ENCODE measurements around the gene ZBTB33.

Gene ZBTB33

GRCh38 chrX:120306630-120307029 lies 56.0 kb downstream of the ZBTB33 start:
- DNase-seq (ENCODE audit: low spot score), result no peak

All from globus pallidus (tissue), 1 donor.